Fibroblast of villous mesenchyme (primary cell): ENCODE data around the gene COL4A1. TPM values are rescaled to one million over a fixed set of nuclear protein-coding genes. Genes with fewer than 3 reads are reported as not detected.

Experiments
- DNase-seq: peaks from one replicate; pipeline ENCODE4 v3.0.0-alpha.2; 2010; ENCODE audit warnings: low read depth
- H3K4me3 ChIP-seq: 2 replicates; pipeline ENCODE4 v1.5.1; 2011; ENCODE audit warnings: low read depth, mild to moderate bottlenecking, low read length
- total RNA-seq: library from RNA; depleted of rRNA; stranded (reverse); fragments of >200 nt; gene quantifications from 2 replicates; pipeline ENCODE4 v1.2.3, GENCODE V29; 2012
- TF ChIP-seq, protein P1 (sequence below): IDR thresholded peaks from 2 replicates; pipeline ENCODE4 v1.5.1; 2012; ENCODE audit warnings: low read depth, mild to moderate bottlenecking, low read length; ENCODE audit not compliant: insufficient read depth

COL4A1 gene
- total RNA-seq, 1 donor, result 1,391 TPM

DNA sequence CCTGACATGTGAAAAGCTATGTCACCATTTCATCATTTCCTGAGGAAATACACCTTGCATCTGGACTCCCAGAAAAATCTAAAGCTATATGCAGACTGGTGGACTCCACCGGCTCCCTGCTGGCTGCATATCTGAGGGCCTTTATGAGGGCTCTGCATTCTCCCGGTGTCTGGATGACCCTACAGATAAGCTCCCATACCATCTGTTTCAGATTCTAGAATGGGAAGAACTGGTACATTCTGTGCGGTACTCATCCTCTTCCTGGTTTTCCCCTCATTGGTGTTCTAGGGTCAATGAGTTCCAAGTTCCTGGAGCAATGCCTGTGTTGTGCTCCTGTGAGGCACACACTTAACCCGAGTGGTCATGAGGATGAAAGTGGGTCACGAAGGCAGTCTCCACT is 60.4 kb downstream of the COL4A1 start:
- peak; percentile 89 for DNase-seq
- TF ChIP-seq, protein P1, sequence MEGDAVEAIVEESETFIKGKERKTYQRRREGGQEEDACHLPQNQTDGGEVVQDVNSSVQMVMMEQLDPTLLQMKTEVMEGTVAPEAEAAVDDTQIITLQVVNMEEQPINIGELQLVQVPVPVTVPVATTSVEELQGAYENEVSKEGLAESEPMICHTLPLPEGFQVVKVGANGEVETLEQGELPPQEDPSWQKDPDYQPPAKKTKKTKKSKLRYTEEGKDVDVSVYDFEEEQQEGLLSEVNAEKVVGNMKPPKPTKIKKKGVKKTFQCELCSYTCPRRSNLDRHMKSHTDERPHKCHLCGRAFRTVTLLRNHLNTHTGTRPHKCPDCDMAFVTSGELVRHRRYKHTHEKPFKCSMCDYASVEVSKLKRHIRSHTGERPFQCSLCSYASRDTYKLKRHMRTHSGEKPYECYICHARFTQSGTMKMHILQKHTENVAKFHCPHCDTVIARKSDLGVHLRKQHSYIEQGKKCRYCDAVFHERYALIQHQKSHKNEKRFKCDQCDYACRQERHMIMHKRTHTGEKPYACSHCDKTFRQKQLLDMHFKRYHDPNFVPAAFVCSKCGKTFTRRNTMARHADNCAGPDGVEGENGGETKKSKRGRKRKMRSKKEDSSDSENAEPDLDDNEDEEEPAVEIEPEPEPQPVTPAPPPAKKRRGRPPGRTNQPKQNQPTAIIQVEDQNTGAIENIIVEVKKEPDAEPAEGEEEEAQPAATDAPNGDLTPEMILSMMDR, result no peak
- H3K4me3 ChIP-seq, result no peak overlapping the region

DNA sequence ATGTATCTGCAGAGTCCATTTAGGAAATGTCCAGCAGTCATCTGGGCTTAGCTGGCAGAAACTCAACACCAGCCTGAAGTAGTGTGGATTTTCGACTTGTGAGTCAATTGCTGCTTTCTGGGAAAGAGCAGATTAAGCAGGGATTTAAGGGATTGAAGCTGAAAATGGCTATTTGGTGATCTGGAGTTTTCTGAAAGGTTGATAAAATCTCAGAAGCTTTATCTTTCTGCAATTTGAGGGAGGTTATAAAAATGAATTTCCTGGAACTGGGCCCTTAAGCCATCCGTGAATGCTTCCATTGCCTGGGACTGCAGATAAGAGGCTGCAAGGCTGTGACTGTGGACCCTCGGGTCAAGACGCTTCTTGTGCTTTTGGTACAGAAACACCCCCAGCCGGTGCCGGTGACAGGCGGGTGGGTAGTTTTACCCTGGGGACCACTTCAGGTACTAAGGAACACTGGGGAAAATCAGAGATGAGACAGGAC is 61.5 kb downstream of the COL4A1 start:
- DNase-seq, result peak; percentile 90
- no peak overlapping the region for H3K4me3 ChIP-seq
- TF ChIP-seq, protein P1, result no peak

DNA sequence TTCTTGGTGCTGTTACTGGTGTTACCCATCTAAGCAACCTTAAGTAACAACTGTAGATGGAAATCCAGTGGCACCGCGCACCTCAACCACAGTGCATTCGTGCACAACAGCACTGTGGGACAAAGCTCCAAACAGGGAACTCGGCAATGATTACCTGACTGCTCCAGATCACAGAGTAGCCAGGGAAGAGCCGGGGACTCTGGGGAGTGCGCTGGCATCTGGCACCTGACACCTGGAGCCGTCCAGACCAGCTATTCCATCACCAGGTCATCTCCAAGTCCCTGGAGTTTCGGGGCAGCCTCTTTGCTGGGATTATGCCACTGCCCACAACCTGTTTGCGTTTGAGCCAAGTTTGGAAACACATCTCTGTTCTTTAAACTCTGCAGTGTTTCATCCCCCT is 62.0 kb downstream of the COL4A1 start:
- TF ChIP-seq, protein P1, result no peak
- no peak overlapping the region for H3K4me3 ChIP-seq
- no peak for DNase-seq

DNA sequence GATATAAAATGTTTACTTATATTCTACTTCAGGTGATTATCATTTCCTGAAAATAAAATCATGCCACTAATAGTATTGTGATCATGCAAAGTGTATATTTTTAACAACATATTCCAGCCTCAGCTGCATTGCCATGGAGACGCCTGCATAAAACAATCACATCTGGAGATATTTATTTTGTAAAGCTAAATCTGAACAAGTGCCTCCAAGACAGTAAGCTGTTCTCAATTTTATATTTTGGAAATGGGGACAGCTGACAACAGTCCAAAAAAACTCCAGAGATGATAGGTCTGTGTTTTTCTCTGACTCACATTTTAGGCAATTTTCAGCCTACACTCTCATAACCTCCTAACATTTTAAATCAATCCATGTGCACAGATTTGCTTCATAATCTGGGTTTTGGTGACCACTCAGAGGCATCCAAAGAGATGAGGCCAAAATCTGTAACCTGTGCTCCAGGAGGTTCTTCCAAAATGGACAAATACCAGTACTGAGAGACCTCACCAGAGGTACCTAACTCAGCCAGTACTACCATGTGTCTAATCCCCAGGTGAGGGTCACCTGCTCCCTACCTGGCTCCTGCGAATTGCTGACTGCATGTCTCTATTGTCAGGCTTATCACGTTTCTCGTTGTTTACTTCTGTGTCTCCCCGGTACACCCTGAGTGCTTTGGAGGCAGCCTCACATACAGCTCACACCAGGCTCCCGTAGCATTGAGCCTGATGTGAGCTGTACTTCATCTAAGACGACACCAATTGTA is 62.7 kb downstream of the COL4A1 start:
- TF ChIP-seq, protein P1, result no peak
- DNase-seq, result peak; percentile 68
- no peak overlapping the region for H3K4me3 ChIP-seq

DNA sequence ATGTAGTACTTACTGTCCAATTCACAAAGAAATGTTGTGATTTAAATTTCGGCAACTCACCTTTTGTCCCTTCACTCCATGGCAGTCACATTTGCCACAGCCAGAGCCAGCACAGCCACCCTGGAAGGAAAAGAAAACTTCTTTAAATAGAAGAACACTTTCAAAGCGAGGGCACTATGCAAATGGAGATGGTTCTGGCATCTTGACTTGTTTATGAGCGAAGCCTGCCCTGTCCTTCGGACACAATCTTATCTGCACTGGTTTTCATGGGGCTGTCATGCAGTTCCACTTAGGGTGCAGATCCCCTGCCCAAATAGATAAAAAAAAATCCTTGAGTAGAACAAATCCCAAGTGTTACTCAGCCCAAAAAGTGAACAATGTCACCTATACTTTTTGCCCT is 64.3 kb downstream of the COL4A1 start:
- TF ChIP-seq, protein P1, result no peak

DNA sequence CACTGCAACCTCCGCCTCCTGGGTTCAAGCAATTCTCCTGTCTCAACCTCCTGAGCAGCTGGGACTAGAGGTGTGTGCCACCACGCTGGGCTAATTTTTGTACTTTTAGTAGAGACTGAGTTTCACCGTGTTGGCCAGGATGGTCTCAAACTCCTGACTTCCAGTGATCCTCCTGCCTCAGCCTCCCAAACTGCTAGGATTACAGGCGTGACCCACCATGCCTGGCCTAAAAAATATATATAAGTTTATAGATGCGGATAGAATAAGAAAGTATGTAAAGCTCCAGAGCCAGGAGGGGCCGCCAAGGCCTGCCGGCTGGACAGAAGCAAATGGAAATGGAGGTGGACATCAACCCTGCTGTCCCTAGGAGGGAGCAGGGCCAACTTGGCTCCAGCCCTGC is 66.0 kb downstream of the COL4A1 start:
- H3K4me3 ChIP-seq, result no peak overlapping the region
- no peak for DNase-seq
- TF ChIP-seq, protein P1, result no peak

More for the DNA sequence above, 64.3 kb downstream of the COL4A1 start:
- no peak overlapping the region for H3K4me3 ChIP-seq
- DNase-seq, result no peak
